Activated CD4-positive, alpha-beta T cell treated with anti-CD3 and anti-CD28 coated beads, Interleukin-2, amount 50 U/mL, for 16 hours (primary cell): Measurements from ENCODE around the gene SLITRK3.
"Not testable (repeated sequence)": the region's sequence is repeated elsewhere in the genome, so short reads cannot be mapped to it uniquely, and the experiment has no call there.

Source experiments
- DNase-seq: peaks from one replicate; pipeline ENCODE4 v3.0.0-alpha.2; 2020

Gene SLITRK3

GRCh38 chr3:165188452-165188851 is 7.7 kb downstream of the SLITRK3 start:
- DNase-seq, result no peak

- DNase-seq, result peak; percentile 48
Observed at GRCh38 chr3:165185707-165186327, 10.4 kb downstream of the SLITRK3 start.

GRCh38 chr3:165181556-165181955 is 14.6 kb downstream of the SLITRK3 start:
- DNase-seq, result no peak

- no peak for DNase-seq
Observed at GRCh38 chr3:165170236-165170635, 25.9 kb downstream of the SLITRK3 start.

GRCh38 chr3:165169368-165169767 is 26.8 kb downstream of the SLITRK3 start:
- no peak for DNase-seq

- DNase-seq, result no peak
Observed at GRCh38 chr3:165162883-165163282, 33.3 kb downstream of the SLITRK3 start.

GRCh38 chr3:165159760-165160421 is 36.3 kb downstream of the SLITRK3 start:
- no peak for DNase-seq

GRCh38 chr3:165158011-165158410 is 38.2 kb downstream of the SLITRK3 start:
- DNase-seq, result no peak

- DNase-seq, result no peak
Observed at GRCh38 chr3:165156757-165157420, 39.3 kb downstream of the SLITRK3 start.

GRCh38 chr3:165148876-165149441 is 47.2 kb downstream of the SLITRK3 start:
- no peak for DNase-seq

- no peak for DNase-seq
Observed at GRCh38 chr3:165144271-165144670, 51.9 kb downstream of the SLITRK3 start.

GRCh38 chr3:165139918-165140317 is 56.3 kb downstream of the SLITRK3 start:
- not testable (repeated sequence) for DNase-seq
